ENCODE results near the gene RPS4Y2. TPM values are rescaled to one million over a fixed set of nuclear protein-coding genes. Genes with fewer than 3 reads are reported as not detected.

Gene RPS4Y2
- total and polyA plus RNA-seq, 9 donors = not detected

DNA sequence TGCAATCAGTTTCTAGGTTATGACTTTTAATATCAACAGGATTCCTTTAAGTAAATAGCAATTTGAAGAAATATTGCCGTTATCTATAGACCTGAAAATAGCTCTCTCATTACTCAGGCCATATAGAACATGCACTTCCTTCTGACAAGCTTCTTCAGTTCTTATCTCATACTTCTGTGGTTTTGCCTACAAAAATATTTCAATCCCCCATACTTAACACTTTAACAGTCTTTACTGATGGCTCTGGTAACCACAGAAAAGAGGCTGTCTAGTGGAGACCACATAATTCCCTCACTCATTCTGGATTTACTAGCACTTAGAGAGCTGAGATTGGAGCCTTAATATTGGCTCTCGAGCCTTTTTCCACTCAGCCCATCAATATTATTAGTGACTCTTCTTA lies 46.8 kb downstream of the RPS4Y2 start:
- no peak for DNase-seq
- Histone ChIP-seq H3K36me3 (no peaks in the 10 kb centered on the region), H3K9me3 (no peaks in the 10 kb centered on the region), H3K4me3 (no peak overlapping the region), H3K27ac (no peak overlapping the region), H3K4me1 (ENCODE audit: insufficient read depth) (no peaks in the 10 kb centered on the region), H3K27me3 (no peaks in the 10 kb centered on the region)
- no CpG with 5 or more reads among the region's 2 CpGs for WGBS, 3 donors
- TF ChIP-seq EP300 (IDR thresholded peaks at IDR 0.05) (no peak), POLR2A (IDR thresholded peaks at IDR 0.05) (no peak)
- TF ChIP-seq, protein P1, sequence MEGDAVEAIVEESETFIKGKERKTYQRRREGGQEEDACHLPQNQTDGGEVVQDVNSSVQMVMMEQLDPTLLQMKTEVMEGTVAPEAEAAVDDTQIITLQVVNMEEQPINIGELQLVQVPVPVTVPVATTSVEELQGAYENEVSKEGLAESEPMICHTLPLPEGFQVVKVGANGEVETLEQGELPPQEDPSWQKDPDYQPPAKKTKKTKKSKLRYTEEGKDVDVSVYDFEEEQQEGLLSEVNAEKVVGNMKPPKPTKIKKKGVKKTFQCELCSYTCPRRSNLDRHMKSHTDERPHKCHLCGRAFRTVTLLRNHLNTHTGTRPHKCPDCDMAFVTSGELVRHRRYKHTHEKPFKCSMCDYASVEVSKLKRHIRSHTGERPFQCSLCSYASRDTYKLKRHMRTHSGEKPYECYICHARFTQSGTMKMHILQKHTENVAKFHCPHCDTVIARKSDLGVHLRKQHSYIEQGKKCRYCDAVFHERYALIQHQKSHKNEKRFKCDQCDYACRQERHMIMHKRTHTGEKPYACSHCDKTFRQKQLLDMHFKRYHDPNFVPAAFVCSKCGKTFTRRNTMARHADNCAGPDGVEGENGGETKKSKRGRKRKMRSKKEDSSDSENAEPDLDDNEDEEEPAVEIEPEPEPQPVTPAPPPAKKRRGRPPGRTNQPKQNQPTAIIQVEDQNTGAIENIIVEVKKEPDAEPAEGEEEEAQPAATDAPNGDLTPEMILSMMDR (IDR thresholded peaks at IDR 0.05) = no peak
- intact Hi-C loops (cut with DNase I) = no loop called here

DNA sequence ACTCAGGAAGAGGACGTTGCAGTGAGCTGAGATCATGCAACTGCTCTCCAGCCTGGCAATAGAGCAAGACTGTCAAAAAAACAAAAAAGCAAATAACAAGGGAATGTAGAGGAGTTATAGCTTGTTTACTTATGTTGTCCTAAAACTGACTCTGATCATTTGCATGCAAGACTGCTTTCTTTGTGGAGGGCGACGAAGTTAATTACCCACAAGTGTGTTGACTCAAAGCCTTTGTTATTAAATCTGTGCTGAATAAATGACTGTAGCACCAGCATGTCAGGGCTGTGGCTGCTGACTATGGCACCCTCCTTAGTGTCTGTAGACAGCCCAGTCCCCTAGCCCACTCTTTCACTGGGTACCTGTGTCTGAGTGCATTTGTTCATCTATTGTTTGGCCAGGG lies 50.3 kb downstream of the RPS4Y2 start:
- no peak for DNase-seq
- Histone ChIP-seq H3K4me1 (ENCODE audit: insufficient read depth) (no peaks in the 10 kb centered on the region), H3K9me3 (no peaks in the 10 kb centered on the region), H3K4me3 (no peak overlapping the region), H3K36me3 (no peaks in the 10 kb centered on the region), H3K27ac (no peak overlapping the region), H3K27me3 (no peaks in the 10 kb centered on the region)
- WGBS, 3 donors = no CpG with 5 or more reads among the region's 3 CpGs
- intact Hi-C loops (cut with DNase I) = no loop called here
- TF ChIP-seq, protein P1 (IDR thresholded peaks at IDR 0.05) = no peak
- TF ChIP-seq POLR2A (IDR thresholded peaks at IDR 0.05) (no peak), EP300 (IDR thresholded peaks at IDR 0.05) (no peak)

DNA sequence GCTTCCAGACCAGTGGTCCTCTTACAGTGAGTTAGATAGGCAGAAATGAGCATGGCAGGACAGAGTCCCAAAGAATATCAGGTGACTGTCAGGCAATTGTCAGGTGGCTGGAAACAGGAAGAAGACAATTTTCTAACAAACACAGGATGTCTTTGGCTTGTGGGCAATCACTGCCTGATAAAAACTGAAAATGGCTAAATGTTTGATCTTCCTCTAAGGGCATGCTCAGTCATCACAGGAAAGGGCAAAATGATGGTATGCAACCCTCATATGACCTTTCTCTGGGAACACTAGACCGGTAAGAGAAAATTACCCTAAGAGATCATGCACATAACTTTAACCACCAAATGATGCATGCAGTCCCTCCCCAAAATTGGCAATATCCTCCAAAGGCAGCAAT lies 57.6 kb downstream of the RPS4Y2 start:
- no peak overlapping the region for H3K27ac ChIP-seq
- H3K27me3 ChIP-seq = no peaks in the 10 kb centered on the region
- no peaks in the 10 kb centered on the region for H3K4me1 ChIP-seq (ENCODE audit: insufficient read depth)
- intact Hi-C loops (cut with DNase I) = no loop called here
- H3K4me3 ChIP-seq = no peak overlapping the region
- no CpG with 5 or more reads among the region's 1 CpG for WGBS, 3 donors
- H3K36me3 ChIP-seq = no peaks in the 10 kb centered on the region
- TF ChIP-seq POLR2A (IDR thresholded peaks at IDR 0.05) = no peak
- no peak for TF ChIP-seq EP300 (IDR thresholded peaks at IDR 0.05)
- TF ChIP-seq, protein P1 (IDR thresholded peaks at IDR 0.05) = no peak
- no peaks in the 10 kb centered on the region for H3K9me3 ChIP-seq
- no peak for DNase-seq

DNA sequence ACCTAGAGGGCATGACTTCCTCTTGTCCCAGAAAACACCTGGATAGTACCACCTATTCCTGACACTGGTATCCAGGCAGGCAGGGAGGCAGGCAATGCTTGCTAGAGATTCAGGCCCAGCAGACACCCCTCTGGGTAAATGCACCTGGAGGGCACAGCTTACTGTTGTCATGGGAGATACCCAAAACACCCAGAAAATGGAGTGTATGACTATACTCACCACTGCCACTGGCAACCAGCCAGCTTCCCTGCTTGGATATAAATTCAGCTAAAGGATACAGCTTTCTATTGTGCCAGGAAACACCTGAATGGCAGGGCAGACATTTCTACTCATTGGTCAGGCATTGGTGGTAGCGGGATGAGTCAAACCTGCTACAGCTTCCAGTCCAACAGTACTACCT lies 58.9 kb downstream of the RPS4Y2 start:
- Histone ChIP-seq H3K4me1 (ENCODE audit: insufficient read depth) (no peaks in the 10 kb centered on the region), H3K36me3 (no peaks in the 10 kb centered on the region), H3K4me3 (no peak overlapping the region), H3K9me3 (no peaks in the 10 kb centered on the region), H3K27ac (no peak overlapping the region), H3K27me3 (no peaks in the 10 kb centered on the region)
- DNase-seq = no peak
- TF ChIP-seq, protein P1 (IDR thresholded peaks at IDR 0.05) = no peak
- TF ChIP-seq POLR2A (IDR thresholded peaks at IDR 0.05) = no peak
- no peak for TF ChIP-seq EP300 (IDR thresholded peaks at IDR 0.05)
- no CpG with 5 or more reads among the region's 1 CpG for WGBS, 3 donors
- intact Hi-C loops (cut with DNase I) = no loop called here

DNA sequence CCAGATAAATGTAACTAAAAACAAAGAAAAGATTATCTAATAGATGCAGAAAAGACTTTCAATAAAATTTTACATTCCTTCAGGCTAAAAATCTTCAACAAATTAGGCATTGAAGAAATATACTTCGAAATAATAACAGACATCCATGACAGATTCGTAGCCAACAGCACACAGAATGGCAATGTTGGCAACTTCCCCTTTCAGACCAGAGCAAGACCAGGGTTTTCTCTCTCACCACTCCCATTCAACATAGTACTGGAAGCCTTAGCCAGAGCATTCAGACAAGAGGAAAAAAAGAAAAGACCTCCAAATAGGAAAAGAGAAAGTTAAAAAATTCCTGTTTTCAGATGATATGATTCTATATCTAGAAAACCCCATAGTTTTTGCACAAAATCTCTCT lies 61.2 kb downstream of the RPS4Y2 start:
- H3K36me3 ChIP-seq = no peaks in the 10 kb centered on the region
- WGBS, 3 donors = no CpG with 5 or more reads among the region's 2 CpGs
- no peaks in the 10 kb centered on the region for H3K9me3 ChIP-seq
- no peaks in the 10 kb centered on the region for H3K27me3 ChIP-seq
- no peaks in the 10 kb centered on the region for H3K4me1 ChIP-seq (ENCODE audit: insufficient read depth)
- TF ChIP-seq, protein P1 (IDR thresholded peaks at IDR 0.05) = no peak
- no peak for TF ChIP-seq EP300 (IDR thresholded peaks at IDR 0.05)
- H3K4me3 ChIP-seq = no peak overlapping the region
- no peak overlapping the region for H3K27ac ChIP-seq
- intact Hi-C loops (cut with DNase I) = no loop called here
- no peak for DNase-seq

All from ovary (tissue), 9 donors.